Measurements from ENCODE around the gene CDC45. TPM values are rescaled to one million over a fixed set of nuclear protein-coding genes. Genes with fewer than 3 reads are reported as not detected.

Gene CDC45
- total RNA-seq, 1 experiment from 2014 or later = 44.6 TPM

GRCh38 chr22:19477321-19478044 is 2.2 kb upstream of the CDC45 start:
- CTCF ChIA-PET = interaction anchor here (1.5 to 2.3 kb wide), 2 partner anchors 152 to 178 kb away, joined by 5 to 11 read pairs; no protein-coding TSS in a partner anchor
- H3K27ac Mint-ChIP-seq (ENCODE audit: unreplicated experiment) = peak overlapping the region; percentile 100
- TSS peak; percentile 34 for BruUV-seq (replicated peaks)
- H3K4me3 ChIP-seq (ENCODE audit: low read depth, low read length) = peak overlapping the region; percentile 84
- H3K9me3 Mint-ChIP-seq (ENCODE audit: unreplicated experiment) = no peaks in the 10 kb centered on the region
- no peaks in the 10 kb centered on the region; the same call in 1 of the 2 replicates for H3K36me3 ChIP-seq (ENCODE audit: control insufficient read depth, insufficient read depth, low read length)
- peak overlapping the region; percentile 95 for H3K4me3 Mint-ChIP-seq (ENCODE audit: unreplicated experiment)
- POLR2A ChIA-PET = no interaction called here
- H3K27me3 ChIP-seq (replicated peaks; ENCODE audit: control insufficient read depth, insufficient read depth, low read length) = no peaks in the 10 kb centered on the region
- intact Hi-C loops (cut with micrococcal nuclease; ENCODE audit: unreplicated experiment) = loop anchor here (2.0 to 10.0 kb wide), 3 partner anchors 45 to 300 kb away; partner anchors contain the start of genes MRPL40 and SLC25A1
- H3K9me3 ChIP-seq = no peaks in the 10 kb centered on the region
- TF ChIP-seq CTCF (IDR thresholded peaks at IDR 0.05; ENCODE audit: insufficient read depth in 1 of 2, low read depth in 1 of 2, low read length in 1 of 2, severe bottlenecking in 1 of 2, unreplicated experiment in 1 of 2) = no peak
- DNase-seq = no peak
- peaks cover 45% of the 10 kb centered on the region for H3K36me3 Mint-ChIP-seq (ENCODE audit: insufficient read depth, unreplicated experiment)
- H3K27me3 Mint-ChIP-seq (ENCODE audit: insufficient read depth, unreplicated experiment) = no peaks in the 10 kb centered on the region
- peaks cover 23% of the 10 kb centered on the region for H3K4me1 Mint-ChIP-seq (ENCODE audit: low read depth, unreplicated experiment)
- peaks cover 6% of the 10 kb centered on the region; the same call in 1 of the 2 replicates for H3K4me1 ChIP-seq

GRCh38 chr22:19478045-19478900 is 1.4 kb upstream of the CDC45 start:
- Mint-ChIP-seq H3K9me3 (ENCODE audit: unreplicated experiment) (no peaks in the 10 kb centered on the region), H3K4me3 (ENCODE audit: unreplicated experiment) (peak overlapping the region; percentile 95), H3K36me3 (ENCODE audit: insufficient read depth, unreplicated experiment) (peaks cover 48% of the 10 kb centered on the region), H3K27me3 (ENCODE audit: insufficient read depth, unreplicated experiment) (no peaks in the 10 kb centered on the region), H3K27ac (ENCODE audit: unreplicated experiment) (peak overlapping the region; percentile 100), H3K4me1 (ENCODE audit: low read depth, unreplicated experiment) (peaks cover 23% of the 10 kb centered on the region)
- peak overlapping the region; percentile 84 for H3K4me3 ChIP-seq (ENCODE audit: low read depth, low read length)
- no peaks in the 10 kb centered on the region for H3K27me3 ChIP-seq (replicated peaks; ENCODE audit: control insufficient read depth, insufficient read depth, low read length)
- no peak for DNase-seq
- no peaks in the 10 kb centered on the region for H3K9me3 ChIP-seq
- intact Hi-C loops (cut with micrococcal nuclease; ENCODE audit: unreplicated experiment) = loop anchor here (2.0 to 10.0 kb wide), 3 partner anchors 45 to 301 kb away; partner anchors contain the start of genes MRPL40 and SLC25A1
- no peaks in the 10 kb centered on the region; the same call in 1 of the 2 replicates for H3K36me3 ChIP-seq (ENCODE audit: control insufficient read depth, insufficient read depth, low read length)
- BruUV-seq (replicated peaks) = no TSS peak
- H3K4me1 ChIP-seq = peaks cover 6% of the 10 kb centered on the region; the same call in 1 of the 2 replicates
- ChIA-PET POLR2A (no interaction called here), CTCF (interaction anchor here (1.5 to 2.3 kb wide), 2 partner anchors 151 to 178 kb away, joined by 5 to 11 read pairs; no protein-coding TSS in a partner anchor)
- no peak for TF ChIP-seq CTCF (IDR thresholded peaks at IDR 0.05; ENCODE audit: insufficient read depth in 1 of 2, low read depth in 1 of 2, low read length in 1 of 2, severe bottlenecking in 1 of 2, unreplicated experiment in 1 of 2)

GRCh38 chr22:19478901-19479354 is 792 bp upstream of the CDC45 start, which contains the start of gene UFD1:
Gene UFD1 (minus strand): TSS chr22:19479193. CDS start chr22:19479085, 108 bp downstream.
- intact Hi-C loops (cut with micrococcal nuclease; ENCODE audit: unreplicated experiment) = loop anchor here (1.0 to 10.0 kb wide), 4 partner anchors 32 to 302 kb away; partner anchors contain the start of genes C22orf39, MRPL40 and SLC25A1
- H3K4me3 Mint-ChIP-seq (ENCODE audit: unreplicated experiment) = peak within 1 kb of the TSS; percentile 95
- peaks cover 48% of the 10 kb centered on the region for H3K36me3 Mint-ChIP-seq (ENCODE audit: insufficient read depth, unreplicated experiment)
- ChIA-PET CTCF (interaction anchor here (0.9 to 2.3 kb wide), 4 partner anchors 151 to 299 kb away, joined by 3 to 11 read pairs (median 4); no protein-coding TSS in a partner anchor), POLR2A (interaction anchor here (0.7 to 1.0 kb wide), 5 partner anchors 20 to 47 kb away, joined by 3 to 10 read pairs (median 3); partner anchors contain the start of genes C22orf39 and MRPL40)
- Histone ChIP-seq H3K4me3 (ENCODE audit: low read depth, low read length) (peak within 1 kb of the TSS; percentile 96), H3K9me3 (no peaks in the 10 kb centered on the region), H3K4me1 (peaks cover 6% of the 10 kb centered on the region; the same call in 1 of the 2 replicates), H3K27me3 (replicated peaks; ENCODE audit: control insufficient read depth, insufficient read depth, low read length) (no peaks in the 10 kb centered on the region), H3K36me3 (ENCODE audit: control insufficient read depth, insufficient read depth, low read length) (0 out of 2 replicates have a peak, but pooled peaks cover 2% of the 10 kb centered on the region)
- DNase-seq = peak; percentile 84 to 86
- peaks cover 23% of the 10 kb centered on the region for H3K4me1 Mint-ChIP-seq (ENCODE audit: low read depth, unreplicated experiment)
- peak within 1 kb of the TSS; percentile 100 for H3K27ac Mint-ChIP-seq (ENCODE audit: unreplicated experiment)
- H3K9me3 Mint-ChIP-seq (ENCODE audit: unreplicated experiment) = no peaks in the 10 kb centered on the region
- no TSS peak for BruUV-seq (replicated peaks)
- H3K27me3 Mint-ChIP-seq (ENCODE audit: insufficient read depth, unreplicated experiment) = no peaks in the 10 kb centered on the region
- TF ChIP-seq CTCF (IDR thresholded peaks at IDR 0.05; ENCODE audit: insufficient read depth in 1 of 2, low read depth in 1 of 2, low read length in 1 of 2, severe bottlenecking in 1 of 2, unreplicated experiment in 1 of 2) = no peak
